Skin of body (tissue), 2 donors: Measurements from ENCODE around the gene NFE2L1. TPM values are rescaled to one million over a fixed set of nuclear protein-coding genes. Genes with fewer than 3 reads are reported as not detected.

Source experiments
- DNase-seq: peaks from one replicate; lab custom pipeline; 2025; lab: John Stamatoyannopoulos, UW
- total RNA-seq: library from RNA; depleted of rRNA; stranded (reverse); fragments of >200 nt; gene quantifications from one replicate; pipeline ENCODE4 v1.2.3, GENCODE V29; 2014

Gene NFE2L1
- total RNA-seq, 1 donor from 2014 or later: 59.0 TPM

- no peak for DNase-seq
Observed at GRCh38 chr17:48047113-48047740, 932 bp upstream of the NFE2L1 start.

GRCh38 chr17:48048384-48049126 is 396 bp downstream of the NFE2L1 start:
- DNase-seq: peak; percentile 76

GRCh38 chr17:48051283-48051682 is 3.1 kb downstream of the NFE2L1 start:
- DNase-seq: no peak

- DNase-seq: peak; percentile 68
Observed at GRCh38 chr17:48051706-48052486, 3.7 kb downstream of the NFE2L1 start.

GRCh38 chr17:48052956-48053757 is 5.0 kb downstream of the NFE2L1 start:
- peak; percentile 17 for DNase-seq

- no peak for DNase-seq
Observed at GRCh38 chr17:48053758-48054237, 5.6 kb downstream of the NFE2L1 start.

GRCh38 chr17:48054238-48055185 is 6.4 kb downstream of the NFE2L1 start:
- no peak for DNase-seq

- DNase-seq: no peak
Observed at GRCh38 chr17:48055531-48056245, 7.5 kb downstream of the NFE2L1 start.

GRCh38 chr17:48056246-48056745 is 8.1 kb downstream of the NFE2L1 start:
- DNase-seq: no peak

GRCh38 chr17:48056879-48057278 is 8.7 kb downstream of the NFE2L1 start:
- no peak for DNase-seq

- DNase-seq: no peak
Observed at GRCh38 chr17:48057626-48058025, 9.5 kb downstream of the NFE2L1 start.

GRCh38 chr17:48058393-48059124 is 10.4 kb downstream of the NFE2L1 start:
- DNase-seq: no peak

- DNase-seq: no peak
Observed at GRCh38 chr17:48059125-48059668, 11.0 kb downstream of the NFE2L1 start.

GRCh38 chr17:48060249-48060648 is 12.1 kb downstream of the NFE2L1 start:
- no peak for DNase-seq

- DNase-seq: no peak
Observed at GRCh38 chr17:48062273-48062672, 14.1 kb downstream of the NFE2L1 start.

GRCh38 chr17:48064638-48065037 is 16.5 kb downstream of the NFE2L1 start:
- no peak for DNase-seq

GRCh38 chr17:48066192-48066591 is 18.0 kb downstream of the NFE2L1 start:
- DNase-seq: no peak

- DNase-seq: no peak
Observed at GRCh38 chr17:48066656-48067055, 18.5 kb downstream of the NFE2L1 start.
